GM12878 (cell line): ENCODE measurements around the gene CYP26B1. TPM values are rescaled to one million over a fixed set of nuclear protein-coding genes. Genes with fewer than 3 reads are reported as not detected.

ENCODE experiments used
- EZH2 ChIP-seq: IDR thresholded peaks from 2 replicates; pipeline ENCODE4 v1.6.1; 2012; ENCODE audit warnings: low read depth, mild to moderate bottlenecking, control low read depth, inconsistent platforms, low read length, borderline replicate concordance; ENCODE audit not compliant: control insufficient read depth
- JUNB ChIP-seq: IDR thresholded peaks from 2 replicates; pipeline ENCODE4 v1.6.1; 2016; ENCODE audit warnings: antibody characterized with exemption, mild to moderate bottlenecking
- MTA3 ChIP-seq: IDR thresholded peaks from 2 replicates; pipeline ENCODE4 v1.6.1; 2012; ENCODE audit warnings: low read length, inconsistent platforms, borderline replicate concordance
- MXI1 ChIP-seq: fragments of 150-350 bp; IDR thresholded peaks from 2 replicates; pipeline ENCODE4 v1.6.1; 2011; ENCODE audit warnings: low read depth, mild to moderate bottlenecking, inconsistent platforms, low read length, improper control_type of control experiment
- SREBF1 ChIP-seq: IDR thresholded peaks from 2 replicates; pipeline ENCODE4 v1.6.1; 2012; ENCODE audit warnings: mild to moderate bottlenecking, low read length
- polyA plus RNA-seq, 11 experiments: library from polyadenylated mRNA; depleted of rRNA in 4 of 11; unstranded in 6 of 11; stranded (reverse) in 5 of 11; fragments of >200 nt; fragmentation: Nextera tagmentation in 4 of 11; fragmentation: Illumina TruSeq in 1 of 11; extraction: Ambion mirVana in 4 of 11; extraction: Trizol in 1 of 11; gene quantifications; 1 replicate in 1 of 11; 2 replicates in 10 of 11; pipeline versions ENCODE4 v1.2.1 to v1.2.3, GENCODE V29; 2011 to 2016; ENCODE audit warnings: inconsistent platforms in 2 of 11, missing spikeins in 2 of 11, low read depth in 1 of 11
- total RNA-seq, 4 experiments: library from RNA; depleted of rRNA in 3 of 4; stranded (reverse); fragments of >200 nt in 3 of 4; fragmentation: Illumina TruSeq in 1 of 4; extraction: Trizol in 1 of 4; gene quantifications; 2 replicates each; pipeline versions ENCODE4 v1.2.1 to v1.2.3, GENCODE V29; 2013 to 2021
- TF ChIP-seq, protein P1 (sequence below): IDR thresholded peaks from 2 replicates; pipeline ENCODE4 v1.6.1; 2011; ENCODE audit warnings: borderline replicate concordance, low read depth, mild to moderate bottlenecking, moderate library complexity, mixed read lengths, low read length; ENCODE audit not compliant: insufficient read depth; ENCODE audit errors: extremely low read length
- TF ChIP-seq, protein P2 (sequence below): fragments of 450-650 bp; IDR thresholded peaks from 2 replicates; pipeline ENCODE4 v1.6.1; 2017; ENCODE audit warnings: mild to moderate bottlenecking, moderate library complexity
- TF ChIP-seq, protein P3 (sequence below): fragments of 450-650 bp; IDR thresholded peaks from 2 replicates; pipeline ENCODE4 v1.6.1; 2017; ENCODE audit warnings: low read depth, mild to moderate bottlenecking, moderate library complexity

Gene CYP26B1
- total and polyA plus RNA-seq, 10 of the 15 experiments (the other 5 are each of a cell fraction or from before 2014, with no cell fraction given) = not detected

DNA sequence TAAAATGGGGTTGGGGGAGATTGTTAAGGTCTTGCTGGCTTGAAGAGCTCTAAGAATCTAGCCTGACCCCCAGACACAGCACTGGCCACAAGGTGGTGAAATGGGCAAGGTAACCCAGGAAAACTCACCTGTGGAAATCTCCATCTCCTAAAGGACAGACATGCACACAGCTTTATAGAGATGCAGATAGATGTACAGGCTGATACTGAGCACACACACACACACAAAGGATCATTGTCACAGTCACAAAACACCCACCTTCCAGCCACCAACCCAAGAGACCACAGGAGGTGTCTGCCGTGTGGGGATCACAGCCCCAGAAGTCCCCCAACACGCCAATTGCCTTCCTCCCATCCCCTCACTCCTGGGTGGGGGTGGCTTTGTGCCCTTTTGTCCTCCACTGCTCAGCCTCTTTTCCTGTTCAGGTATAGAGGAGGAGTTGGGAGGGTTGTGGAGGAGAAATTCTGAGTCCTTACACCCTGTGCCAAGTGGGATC, 3.2 kb upstream of the CYP26B1 start (continued):
- TF ChIP-seq, protein P1, sequence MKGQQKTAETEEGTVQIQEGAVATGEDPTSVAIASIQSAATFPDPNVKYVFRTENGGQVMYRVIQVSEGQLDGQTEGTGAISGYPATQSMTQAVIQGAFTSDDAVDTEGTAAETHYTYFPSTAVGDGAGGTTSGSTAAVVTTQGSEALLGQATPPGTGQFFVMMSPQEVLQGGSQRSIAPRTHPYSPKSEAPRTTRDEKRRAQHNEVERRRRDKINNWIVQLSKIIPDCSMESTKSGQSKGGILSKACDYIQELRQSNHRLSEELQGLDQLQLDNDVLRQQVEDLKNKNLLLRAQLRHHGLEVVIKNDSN = no peak
- TF ChIP-seq MTA3 (no peak), JUNB (no peak), EZH2 (no peak), MXI1 (no peak), SREBF1 (no peak)
- TF ChIP-seq, protein P2, sequence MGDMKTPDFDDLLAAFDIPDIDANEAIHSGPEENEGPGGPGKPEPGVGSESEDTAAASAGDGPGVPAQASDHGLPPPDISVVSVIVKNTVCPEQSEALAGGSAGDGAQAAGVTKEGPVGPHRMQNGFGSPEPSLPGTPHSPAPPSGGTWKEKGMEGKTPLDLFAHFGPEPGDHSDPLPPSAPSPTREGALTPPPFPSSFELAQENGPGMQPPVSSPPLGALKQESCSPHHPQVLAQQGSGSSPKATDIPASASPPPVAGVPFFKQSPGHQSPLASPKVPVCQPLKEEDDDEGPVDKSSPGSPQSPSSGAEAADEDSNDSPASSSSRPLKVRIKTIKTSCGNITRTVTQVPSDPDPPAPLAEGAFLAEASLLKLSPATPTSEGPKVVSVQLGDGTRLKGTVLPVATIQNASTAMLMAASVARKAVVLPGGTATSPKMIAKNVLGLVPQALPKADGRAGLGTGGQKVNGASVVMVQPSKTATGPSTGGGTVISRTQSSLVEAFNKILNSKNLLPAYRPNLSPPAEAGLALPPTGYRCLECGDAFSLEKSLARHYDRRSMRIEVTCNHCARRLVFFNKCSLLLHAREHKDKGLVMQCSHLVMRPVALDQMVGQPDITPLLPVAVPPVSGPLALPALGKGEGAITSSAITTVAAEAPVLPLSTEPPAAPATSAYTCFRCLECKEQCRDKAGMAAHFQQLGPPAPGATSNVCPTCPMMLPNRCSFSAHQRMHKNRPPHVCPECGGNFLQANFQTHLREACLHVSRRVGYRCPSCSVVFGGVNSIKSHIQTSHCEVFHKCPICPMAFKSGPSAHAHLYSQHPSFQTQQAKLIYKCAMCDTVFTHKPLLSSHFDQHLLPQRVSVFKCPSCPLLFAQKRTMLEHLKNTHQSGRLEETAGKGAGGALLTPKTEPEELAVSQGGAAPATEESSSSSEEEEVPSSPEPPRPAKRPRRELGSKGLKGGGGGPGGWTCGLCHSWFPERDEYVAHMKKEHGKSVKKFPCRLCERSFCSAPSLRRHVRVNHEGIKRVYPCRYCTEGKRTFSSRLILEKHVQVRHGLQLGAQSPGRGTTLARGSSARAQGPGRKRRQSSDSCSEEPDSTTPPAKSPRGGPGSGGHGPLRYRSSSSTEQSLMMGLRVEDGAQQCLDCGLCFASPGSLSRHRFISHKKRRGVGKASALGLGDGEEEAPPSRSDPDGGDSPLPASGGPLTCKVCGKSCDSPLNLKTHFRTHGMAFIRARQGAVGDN = no peak
- TF ChIP-seq, protein P3, sequence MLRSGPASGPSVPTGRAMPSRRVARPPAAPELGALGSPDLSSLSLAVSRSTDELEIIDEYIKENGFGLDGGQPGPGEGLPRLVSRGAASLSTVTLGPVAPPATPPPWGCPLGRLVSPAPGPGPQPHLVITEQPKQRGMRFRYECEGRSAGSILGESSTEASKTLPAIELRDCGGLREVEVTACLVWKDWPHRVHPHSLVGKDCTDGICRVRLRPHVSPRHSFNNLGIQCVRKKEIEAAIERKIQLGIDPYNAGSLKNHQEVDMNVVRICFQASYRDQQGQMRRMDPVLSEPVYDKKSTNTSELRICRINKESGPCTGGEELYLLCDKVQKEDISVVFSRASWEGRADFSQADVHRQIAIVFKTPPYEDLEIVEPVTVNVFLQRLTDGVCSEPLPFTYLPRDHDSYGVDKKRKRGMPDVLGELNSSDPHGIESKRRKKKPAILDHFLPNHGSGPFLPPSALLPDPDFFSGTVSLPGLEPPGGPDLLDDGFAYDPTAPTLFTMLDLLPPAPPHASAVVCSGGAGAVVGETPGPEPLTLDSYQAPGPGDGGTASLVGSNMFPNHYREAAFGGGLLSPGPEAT = no peak
- TF ChIP-seq, all 136 proteins: peak for 0
